ENCODE measurements around the gene TMEM117.

- no peak for TF ChIP-seq CTCF (IDR thresholded peaks at IDR 0.05)
- no peak for TF ChIP-seq EZH2 (IDR thresholded peaks at IDR 0.05; ENCODE audit: borderline replicate concordance, insufficient read depth, low read depth, low read length, poor library complexity, severe bottlenecking)
These were observed 292.3 kb downstream of the TMEM117 start for GRCh38 chr12:44127966-44128710.

Data from B cell (primary cell).